Measurements from ENCODE around the gene MLXIPL. TPM values are rescaled to one million over a fixed set of nuclear protein-coding genes. Genes with fewer than 3 reads are reported as not detected.

Gene MLXIPL
- total RNA-seq, 2 experiments from 2014 or later, result not detected

GRCh38 chr7:73593207-73594045 lies 30.9 kb downstream of the MLXIPL start:
- Histone ChIP-seq H4K20me1 (ENCODE audit: insufficient read depth, low read length) (no peaks in the 10 kb centered on the region), H3K9me3 (ENCODE audit: low read length) (no peaks in the 10 kb centered on the region), H3K4me1 (ENCODE audit: insufficient read depth, low read length, poor library complexity, severe bottlenecking) (no peaks in the 10 kb centered on the region), H3K79me2 (ENCODE audit: insufficient read depth, low read depth, low read length) (no peaks in the 10 kb centered on the region), H3K36me3 (ENCODE audit: insufficient read depth, low read length) (no peaks in the 10 kb centered on the region), H2AFZ (ENCODE audit: low read length) (no peak overlapping the region), H3K4me2 (ENCODE audit: low read length) (no peak overlapping the region), H3K27ac (ENCODE audit: low read depth, low read length, poor library complexity, severe bottlenecking) (no peak overlapping the region), H3K4me3 (ENCODE audit: low read depth, low read length, poor library complexity, severe bottlenecking) (no peak overlapping the region), H3K9me2 (ENCODE audit: insufficient read depth, low read length) (no peaks in the 10 kb centered on the region)
- ChIA-PET CTCF (ENCODE audit: unreplicated experiment) (no interaction called here), POLR2A (no interaction called here)
- intact Hi-C loops (cut with micrococcal nuclease; ENCODE audit: unreplicated experiment), result no loop called here
- TF ChIP-seq, protein P1, sequence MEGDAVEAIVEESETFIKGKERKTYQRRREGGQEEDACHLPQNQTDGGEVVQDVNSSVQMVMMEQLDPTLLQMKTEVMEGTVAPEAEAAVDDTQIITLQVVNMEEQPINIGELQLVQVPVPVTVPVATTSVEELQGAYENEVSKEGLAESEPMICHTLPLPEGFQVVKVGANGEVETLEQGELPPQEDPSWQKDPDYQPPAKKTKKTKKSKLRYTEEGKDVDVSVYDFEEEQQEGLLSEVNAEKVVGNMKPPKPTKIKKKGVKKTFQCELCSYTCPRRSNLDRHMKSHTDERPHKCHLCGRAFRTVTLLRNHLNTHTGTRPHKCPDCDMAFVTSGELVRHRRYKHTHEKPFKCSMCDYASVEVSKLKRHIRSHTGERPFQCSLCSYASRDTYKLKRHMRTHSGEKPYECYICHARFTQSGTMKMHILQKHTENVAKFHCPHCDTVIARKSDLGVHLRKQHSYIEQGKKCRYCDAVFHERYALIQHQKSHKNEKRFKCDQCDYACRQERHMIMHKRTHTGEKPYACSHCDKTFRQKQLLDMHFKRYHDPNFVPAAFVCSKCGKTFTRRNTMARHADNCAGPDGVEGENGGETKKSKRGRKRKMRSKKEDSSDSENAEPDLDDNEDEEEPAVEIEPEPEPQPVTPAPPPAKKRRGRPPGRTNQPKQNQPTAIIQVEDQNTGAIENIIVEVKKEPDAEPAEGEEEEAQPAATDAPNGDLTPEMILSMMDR (conservative IDR thresholded peaks at IDR 0.05; ENCODE audit: low read length), result 0 out of 2 replicates have a peak, but pooled peaks have one; percentile 21
- no peak for TF ChIP-seq EZH2phosphoT487 (IDR thresholded peaks at IDR 0.05; ENCODE audit: borderline replicate concordance, low read depth, low read length)
- DNase-seq (ENCODE audit: low spot score), result no peak
- BruUV-seq (replicated peaks), result no TSS peak

- H3K4me1 ChIP-seq (ENCODE audit: insufficient read depth, low read length, poor library complexity, severe bottlenecking), result peaks cover 2% of the 10 kb centered on the region
- TF ChIP-seq, protein P1 (conservative IDR thresholded peaks at IDR 0.05; ENCODE audit: low read length), result no peak
- TF ChIP-seq EZH2phosphoT487 (IDR thresholded peaks at IDR 0.05; ENCODE audit: borderline replicate concordance, low read depth, low read length), result no peak
- no TSS peak for BruUV-seq (replicated peaks)
- H3K9me3 ChIP-seq (ENCODE audit: low read length), result no peaks in the 10 kb centered on the region
- H2AFZ ChIP-seq (ENCODE audit: low read length), result no peak overlapping the region
- intact Hi-C loops (cut with micrococcal nuclease; ENCODE audit: unreplicated experiment), result no loop called here
- H3K9me2 ChIP-seq (ENCODE audit: insufficient read depth, low read length), result no peaks in the 10 kb centered on the region
- H4K20me1 ChIP-seq (ENCODE audit: insufficient read depth, low read length), result no peaks in the 10 kb centered on the region
- H3K4me3 ChIP-seq (ENCODE audit: low read depth, low read length, poor library complexity, severe bottlenecking), result no peak overlapping the region
- POLR2A ChIA-PET, result no interaction called here
- H3K4me2 ChIP-seq (ENCODE audit: low read length), result no peak overlapping the region
- no peaks in the 10 kb centered on the region for H3K79me2 ChIP-seq (ENCODE audit: insufficient read depth, low read depth, low read length)
- H3K27ac ChIP-seq (ENCODE audit: low read depth, low read length, poor library complexity, severe bottlenecking), result no peak overlapping the region
- no peaks in the 10 kb centered on the region for H3K36me3 ChIP-seq (ENCODE audit: insufficient read depth, low read length)
- CTCF ChIA-PET (ENCODE audit: unreplicated experiment), result no interaction called here
- no peak for DNase-seq (ENCODE audit: low spot score)
These were observed 37.4 kb downstream of the MLXIPL start for GRCh38 chr7:73586911-73587310.

- intact Hi-C loops (cut with micrococcal nuclease; ENCODE audit: unreplicated experiment), result no loop called here
- CTCF ChIA-PET (ENCODE audit: unreplicated experiment), result no interaction called here
These were observed 39.1 kb downstream of the MLXIPL start for GRCh38 chr7:73585196-73585595.

More at GRCh38 chr7:73585196-73585595, 39.1 kb downstream of the MLXIPL start:
- peaks cover 5% of the 10 kb centered on the region for H3K4me1 ChIP-seq (ENCODE audit: insufficient read depth, low read length, poor library complexity, severe bottlenecking)
- TF ChIP-seq, protein P1 (conservative IDR thresholded peaks at IDR 0.05; ENCODE audit: low read length), result no peak
- TF ChIP-seq EZH2phosphoT487 (IDR thresholded peaks at IDR 0.05; ENCODE audit: borderline replicate concordance, low read depth, low read length), result no peak
- POLR2A ChIA-PET, result interaction anchor here (0.7 to 1.0 kb wide), 2 partner anchors 46 to 100 kb away, joined by 5 read pairs; no protein-coding TSS in a partner anchor
- no peaks in the 10 kb centered on the region for H4K20me1 ChIP-seq (ENCODE audit: insufficient read depth, low read length)
- H3K4me2 ChIP-seq (ENCODE audit: low read length), result no peak overlapping the region
- no peak for DNase-seq (ENCODE audit: low spot score)
- no peak overlapping the region for H3K27ac ChIP-seq (ENCODE audit: low read depth, low read length, poor library complexity, severe bottlenecking)
- H3K79me2 ChIP-seq (ENCODE audit: insufficient read depth, low read depth, low read length), result no peaks in the 10 kb centered on the region
- no peak overlapping the region for H2AFZ ChIP-seq (ENCODE audit: low read length)
- no peaks in the 10 kb centered on the region for H3K9me3 ChIP-seq (ENCODE audit: low read length)
- H3K4me3 ChIP-seq (ENCODE audit: low read depth, low read length, poor library complexity, severe bottlenecking), result no peak overlapping the region
- H3K36me3 ChIP-seq (ENCODE audit: insufficient read depth, low read length), result no peaks in the 10 kb centered on the region
- no peaks in the 10 kb centered on the region for H3K9me2 ChIP-seq (ENCODE audit: insufficient read depth, low read length)
- BruUV-seq (replicated peaks), result no TSS peak
